Uterus (tissue), 2 donors: ENCODE results near the gene ATRN.

ENCODE experiments used
- CTCF ChIP-seq, 4 experiments: fragments of 200-600 bp in 2 of 4; fragments of 450-650 bp in 2 of 4; sonication (generic) in 2 of 4; IDR thresholded peaks; one replicate each; pipeline ENCODE4 v1.5.1; 2016 to 2019; ENCODE audit warnings: antibody characterized with exemption in 4 of 4, mild to moderate bottlenecking in 2 of 4, moderate library complexity in 1 of 4
- POLR2A ChIP-seq, 2 donors: fragments of 450-650 bp; IDR thresholded peaks; one replicate each; pipeline ENCODE4 v1.6.1; 2016; ENCODE audit warnings: antibody characterized with exemption in 2 of 2, mild to moderate bottlenecking in 1 of 2, moderate library complexity in 1 of 2

- TF ChIP-seq CTCF (IDR thresholded peaks at IDR 0.05) (no peak), POLR2A (IDR thresholded peaks at IDR 0.05) (no peak)
These were observed 40.3 kb upstream of the ATRN start for GRCh38 chr20:3430376-3431069.
